ENCODE measurements around the gene PAM. TPM values are rescaled to one million over a fixed set of nuclear protein-coding genes. Genes with fewer than 3 reads are reported as not detected.

Gene PAM
- polyA plus RNA-seq, 5 donors, result 76.9 to 161 (median 147) TPM

- no peak for DNase-seq
Observed at GRCh38 chr5:102933721-102934459, 178.8 kb downstream of the PAM start.

DNA sequence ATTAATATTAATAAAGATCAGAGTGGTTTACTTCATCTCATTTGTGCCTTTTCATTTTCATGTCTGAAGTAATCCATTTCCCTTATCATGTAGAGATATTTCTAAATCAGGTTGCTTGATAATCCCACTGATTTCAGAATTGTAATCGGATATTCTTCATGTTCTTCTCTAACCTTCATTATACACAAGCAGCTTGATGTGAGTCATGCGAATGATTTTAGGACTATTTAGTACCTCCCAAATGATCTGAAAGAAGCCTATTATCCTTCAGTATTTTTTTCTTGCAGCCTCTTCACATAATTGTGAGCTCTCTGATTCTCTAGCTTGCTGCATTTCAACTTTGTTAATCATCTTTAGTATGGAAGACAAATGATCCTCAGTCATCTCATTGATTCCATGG is 182.8 kb downstream of the PAM start:
- DNase-seq, result no peak

- DNase-seq, result no peak
Observed at GRCh38 chr5:102941111-102941510, 186.0 kb downstream of the PAM start.

- DNase-seq, result no peak
Observed at GRCh38 chr5:102946414-102946813, 191.3 kb downstream of the PAM start.

- no peak for DNase-seq
Observed at GRCh38 chr5:102946971-102947370, 191.9 kb downstream of the PAM start.

DNA sequence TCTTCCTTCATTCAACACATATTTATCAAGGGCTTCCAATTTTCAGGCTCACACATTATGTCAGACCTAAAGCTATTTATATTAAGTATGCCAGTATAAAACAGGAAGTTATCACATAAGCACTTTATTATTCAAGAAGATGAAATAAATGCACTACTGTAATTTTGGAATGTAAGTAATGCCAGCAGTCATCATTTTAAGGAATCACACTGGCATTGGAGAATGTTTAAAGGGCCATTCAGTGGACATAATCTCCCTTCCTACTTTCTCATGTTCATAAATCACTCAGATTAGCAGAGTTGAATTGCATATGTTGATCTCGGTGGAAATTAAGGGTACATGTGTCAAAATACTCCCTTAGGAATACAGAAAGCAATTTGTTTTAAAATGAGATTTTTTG is 200.4 kb downstream of the PAM start:
- DNase-seq, result no peak

DNA sequence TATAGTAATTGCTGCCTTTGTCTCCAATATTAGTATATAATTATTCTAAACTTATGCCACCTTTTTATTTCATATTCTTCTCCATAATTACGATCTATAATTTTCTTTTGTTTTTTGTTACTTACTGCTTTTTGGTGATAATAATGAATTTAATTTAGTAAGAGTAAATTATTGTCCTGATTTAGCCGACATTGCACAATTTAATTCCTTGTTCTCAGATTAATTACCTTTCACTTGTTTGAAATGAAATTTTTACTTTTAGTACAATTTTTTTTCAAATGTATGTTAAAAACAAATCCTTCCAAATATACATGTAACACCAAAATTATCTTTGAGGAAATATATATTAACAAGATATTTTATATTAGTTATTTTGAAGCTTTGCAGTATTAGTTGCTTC is 201.5 kb downstream of the PAM start:
- no peak for DNase-seq

DNA sequence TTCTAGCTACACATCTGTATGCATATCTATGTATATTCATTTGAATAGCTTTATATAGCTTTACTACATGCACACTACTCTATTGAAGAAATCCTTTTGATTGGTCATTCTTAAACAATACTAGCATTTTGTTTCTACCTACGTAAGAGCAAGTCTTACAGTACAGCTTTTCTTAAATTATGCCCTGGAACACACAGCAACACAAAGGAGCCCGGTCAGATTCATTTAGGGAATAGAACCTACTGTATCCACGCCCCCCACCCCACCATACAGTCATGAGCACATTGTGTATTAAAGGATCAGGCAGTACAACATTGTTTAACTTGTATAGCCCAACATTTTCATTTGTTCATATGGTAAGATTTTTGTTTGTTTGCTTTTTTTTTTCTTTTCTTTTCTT is 202.0 kb downstream of the PAM start:
- no peak for DNase-seq

GRCh38 chr5:102958481-102959011 is 203.4 kb downstream of the PAM start:
- no peak for DNase-seq

- no peak for DNase-seq
Observed at GRCh38 chr5:102959055-102959454, 203.9 kb downstream of the PAM start.

DNA sequence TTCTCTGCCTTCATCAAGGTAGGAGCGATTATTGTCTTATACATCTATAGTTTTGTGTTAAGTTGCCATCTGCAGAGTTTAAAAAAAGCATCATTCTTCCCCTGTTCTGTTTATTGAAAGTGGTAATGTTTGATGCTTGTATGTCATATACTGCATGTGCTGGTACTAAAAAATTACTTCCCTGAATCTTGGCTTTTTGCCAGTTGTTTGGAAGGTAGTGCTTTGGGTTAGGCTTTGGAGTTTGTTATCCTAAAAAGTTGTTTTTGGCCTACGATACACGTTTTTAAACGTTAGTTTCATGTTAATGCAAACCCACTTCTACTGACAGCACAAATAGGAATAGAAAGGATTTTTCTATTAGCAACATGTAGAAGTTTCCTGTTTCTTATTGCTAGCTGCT is 206.6 kb downstream of the PAM start:
- no peak for DNase-seq

GRCh38 chr5:102965653-102966052 is 210.5 kb downstream of the PAM start:
- DNase-seq, result no peak

DNA sequence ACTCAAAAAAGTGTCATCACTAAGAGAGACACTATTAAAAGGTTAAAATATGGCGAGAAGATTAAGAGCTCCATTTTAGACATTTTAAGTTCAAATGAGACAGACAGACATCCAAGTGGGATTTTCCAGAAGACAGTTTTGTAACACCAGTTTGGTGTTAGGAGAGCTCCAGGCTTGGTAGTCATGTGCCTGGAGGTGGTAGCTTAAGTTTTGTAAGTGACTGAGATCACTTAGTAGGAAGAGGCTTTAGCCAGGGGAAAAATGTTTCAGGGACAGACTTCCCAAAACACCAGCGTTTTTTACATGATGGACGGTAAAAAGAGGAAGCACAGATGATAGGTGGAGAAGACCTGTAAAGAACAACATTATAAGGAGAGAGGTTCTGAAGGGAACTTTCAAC is 214.5 kb downstream of the PAM start:
- DNase-seq, result no peak

GRCh38 chr5:102971676-102972293 is 216.7 kb downstream of the PAM start:
- DNase-seq, result no peak

GRCh38 chr5:102974177-102974576 is 219.1 kb downstream of the PAM start:
- DNase-seq, result no peak

GRCh38 chr5:102975045-102975444 is 219.9 kb downstream of the PAM start:
- no peak for DNase-seq

GRCh38 chr5:102975457-102976182 is 220.5 kb downstream of the PAM start:
- DNase-seq, result no peak

GRCh38 chr5:102981957-102982635 is 227.0 kb downstream of the PAM start:
- no peak for DNase-seq

DNA sequence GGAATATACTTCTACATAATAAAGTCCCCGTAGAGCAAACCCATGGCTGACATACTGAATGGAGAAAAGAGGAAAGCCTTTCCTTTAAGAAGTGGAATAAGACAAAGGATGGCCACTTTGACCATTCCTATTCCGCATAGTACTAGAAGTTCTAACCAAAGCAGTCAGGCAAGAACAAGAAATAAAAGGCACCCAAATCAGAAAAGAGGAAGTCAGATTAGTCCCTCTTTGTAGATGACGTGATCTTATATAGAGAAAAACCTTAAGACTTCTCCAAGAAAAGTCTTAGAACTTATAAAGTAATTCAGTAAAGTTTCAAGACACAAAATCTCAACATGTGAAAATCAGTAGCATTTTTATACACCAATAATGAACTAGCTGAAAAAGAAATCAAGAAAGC is 231.0 kb downstream of the PAM start:
- DNase-seq, result no peak

GRCh38 chr5:102988459-102988858 is 233.4 kb downstream of the PAM start:
- no peak for DNase-seq

DNA sequence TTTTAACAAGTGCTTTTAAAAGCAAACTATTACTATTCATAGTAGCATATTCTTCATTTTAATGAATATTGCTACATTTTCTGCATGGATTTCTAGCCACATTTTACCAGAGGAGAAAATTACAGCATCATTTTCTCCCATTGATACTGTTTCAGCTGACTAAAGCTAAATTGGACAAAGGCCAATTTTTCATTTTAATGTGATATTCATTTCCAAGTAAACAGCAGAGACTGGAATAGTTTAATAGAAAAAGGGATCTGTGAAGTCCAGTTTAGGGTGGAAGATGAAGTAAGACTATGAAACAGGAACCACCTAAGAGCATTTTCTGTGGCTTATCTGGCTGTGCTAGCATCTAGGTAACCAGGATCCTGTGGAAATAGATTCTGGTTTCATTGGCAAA is 236.7 kb downstream of the PAM start:
- DNase-seq, result no peak

DNA sequence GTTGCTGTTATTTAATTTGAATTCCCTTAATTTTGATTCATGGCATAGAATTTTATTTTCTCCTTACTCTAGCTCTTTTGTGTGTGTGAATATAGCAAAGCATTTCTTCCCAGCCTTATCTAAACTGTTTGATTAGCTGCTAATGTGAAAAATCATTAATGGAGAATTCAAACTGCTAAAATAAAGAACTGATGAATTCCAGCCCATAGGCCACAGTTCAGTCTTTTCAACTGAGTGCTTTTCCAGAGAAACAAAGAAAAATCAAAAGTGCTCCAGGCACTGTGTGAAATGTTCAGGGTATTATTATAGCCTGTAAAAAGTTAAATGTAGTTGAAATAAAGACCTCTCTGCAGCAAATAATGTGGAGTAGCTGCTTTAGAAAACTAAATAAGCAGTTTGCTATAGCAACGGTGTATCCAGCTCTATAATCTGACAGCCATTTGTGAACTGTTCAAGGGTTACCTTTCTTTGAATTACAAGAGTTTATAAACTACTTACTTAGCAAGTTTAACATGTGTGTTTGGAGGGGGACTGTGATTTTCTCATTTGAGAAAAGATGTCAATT is 241.0 kb downstream of the PAM start:
- no peak for DNase-seq
